HepG2 (cell line): Measurements from ENCODE around the gene TMEM74B. TPM values are rescaled to one million over a fixed set of nuclear protein-coding genes. Genes with fewer than 3 reads are reported as not detected.

Experiments
- ATAC-seq: fragments of 200-7000 bp; cut with Tn5 transposase; 3 replicates; pipeline ENCODE4 v1.9.1; 2020; ENCODE audit warnings: mild to moderate bottlenecking, moderate library complexity
- BruUV-seq: library from RNA; stranded (reverse); fragments of 400-500 nt; replicated peaks from 2 replicates; lab custom pipeline; 2021; lab: Mats Ljungman, UMichigan
- CTCF ChIA-PET: fragments of 300-600 bp; formaldehyde crosslinking; extraction: SDS; loops from one replicate; lab custom pipeline; 2021; ENCODE audit warnings: low total read pairs, inconsistent platforms, low intra/inter-chr PET ratio; lab: Yijun Ruan, JAX
- POLR2A ChIA-PET: fragments of 350-600 bp; sonication (Branson Sonifier 250); formaldehyde crosslinking; loops from one replicate; lab custom pipeline; 2020; ENCODE audit warnings: antibody characterized with exemption, inconsistent platforms; lab: Yijun Ruan, JAX
- DNase-seq: peaks from one replicate; pipeline ENCODE4 v3.0.0-alpha.2; 2015; ENCODE audit warnings: low spot score
- FAIRE-seq: peaks from 3 replicates; lab custom pipeline; 2011; peaks lifted over from hg19 to GRCh38; lab: Jason Lieb, UNC
- H2AFZ ChIP-seq: one replicate; pipeline ENCODE4 v1.6.1; 2011; ENCODE audit warnings: low read length, inconsistent platforms
- H3K27ac ChIP-seq: fragments of 300-600 bp; 3 replicates; pipeline ENCODE4 v1.8.0; 2011; ENCODE audit warnings: mixed run types, mild to moderate bottlenecking, mixed read lengths, low read length, inconsistent platforms; ENCODE audit not compliant: insufficient read depth; ENCODE audit errors: extremely low read length
- H3K27me3 ChIP-seq, 2 experiments: fragments of 200-600 bp in 1 of 2; 2 replicates in 1 of 2; 3 replicates in 1 of 2; pipeline versions ENCODE4 v1.6.0 to v1.8.0; 2011; ENCODE audit warnings: low read length in 2 of 2, mild to moderate bottlenecking in 2 of 2, moderate library complexity in 2 of 2, inconsistent platforms in 1 of 2; ENCODE audit not compliant: insufficient read depth in 2 of 2, control insufficient read depth in 1 of 2
- H3K36me3 ChIP-seq, 2 experiments: fragments of 200-600 bp in 1 of 2; replicated peaks in 1 of 2; 2 replicates in 1 of 2; 3 replicates in 1 of 2; pipeline versions ENCODE4 v1.5.1 to v1.8.0; 2011; ENCODE audit warnings: low read length in 2 of 2, inconsistent platforms in 1 of 2; ENCODE audit not compliant: insufficient read depth in 2 of 2, control insufficient read depth in 1 of 2
- H3K4me1 ChIP-seq: 2 replicates; pipeline ENCODE4 v1.5.1; 2012; ENCODE audit warnings: low read length, inconsistent platforms; ENCODE audit not compliant: insufficient read depth
- H3K4me2 ChIP-seq: 2 replicates; pipeline ENCODE4 v1.6.0; 2011; ENCODE audit warnings: low read depth, low read length, inconsistent platforms
- H3K4me3 ChIP-seq, 3 experiments: fragments of 200-600 bp in 1 of 3; sonication (generic), shearing (Covaris generic) in 1 of 3; replicated peaks in 1 of 3; 2 replicates each; pipeline ENCODE4 v1.5.1; 2011 to 2016; ENCODE audit warnings: low read length in 3 of 3, inconsistent platforms in 2 of 3, low read depth in 2 of 3, mild to moderate bottlenecking in 2 of 3, control low read depth in 1 of 3, mixed read lengths in 1 of 3; ENCODE audit not compliant: insufficient read depth in 1 of 3
- H3K79me2 ChIP-seq: one replicate; pipeline ENCODE4 v1.6.1; 2011; ENCODE audit warnings: low read length, inconsistent platforms; ENCODE audit not compliant: insufficient read depth
- H3K9ac ChIP-seq: 2 replicates; pipeline ENCODE4 v1.6.0; 2011; ENCODE audit warnings: mild to moderate bottlenecking, low read depth, low read length, inconsistent platforms; ENCODE audit not compliant: insufficient read depth
- H3K9me3 ChIP-seq: 2 replicates; pipeline ENCODE4 v1.5.1; 2012; ENCODE audit warnings: mild to moderate bottlenecking, low read length
- H4K20me1 ChIP-seq: 2 replicates; pipeline ENCODE4 v1.6.0; 2011; ENCODE audit warnings: inconsistent platforms, mild to moderate bottlenecking, low read length, moderate library complexity; ENCODE audit not compliant: insufficient read depth
- GABPB1 ChIP-seq: IDR thresholded peaks from 2 replicates; pipeline ENCODE4 v1.6.1; 2016; ENCODE audit warnings: mild to moderate bottlenecking, missing genetic modification reagents, moderate library complexity, missing compliant biosample characterization
- HDAC1 ChIP-seq: sonication (generic); formaldehyde crosslinking; IDR thresholded peaks from 2 replicates; pipeline ENCODE4 v1.5.1; 2020; ENCODE audit warnings: mild to moderate bottlenecking, missing genetic modification reagents
- KDM4B ChIP-seq: sonication (generic); formaldehyde crosslinking; IDR thresholded peaks from 2 replicates; pipeline ENCODE4 v1.4.0; 2020; ENCODE audit warnings: missing genetic modification reagents
- MED8 ChIP-seq: sonication (generic); formaldehyde crosslinking; IDR thresholded peaks from 2 replicates; pipeline ENCODE4 v1.8.1; 2023; ENCODE audit warnings: mild to moderate bottlenecking, missing genetic modification reagents; ENCODE audit not compliant: insufficient replicate concordance
- MXD4 ChIP-seq: IDR thresholded peaks from 2 replicates; pipeline ENCODE4 v1.6.1; 2016; ENCODE audit warnings: mild to moderate bottlenecking, missing biosample characterization, missing genetic modification reagents
- ZNF10 ChIP-seq: sonication (generic); formaldehyde crosslinking; IDR thresholded peaks from 2 replicates; pipeline ENCODE4 v1.4.0; 2020; ENCODE audit warnings: mild to moderate bottlenecking, low read depth, missing genetic modification reagents, borderline replicate concordance
- ZNF20 ChIP-seq: sonication (generic); formaldehyde crosslinking; IDR thresholded peaks from 2 replicates; pipeline ENCODE4 v1.4.0; 2020; ENCODE audit warnings: mild to moderate bottlenecking, moderate library complexity, missing genetic modification reagents
- ZNF552 ChIP-seq: sonication (generic); formaldehyde crosslinking; IDR thresholded peaks from 2 replicates; pipeline ENCODE4 v1.9.0; 2022; ENCODE audit warnings: missing genetic modification reagents, mild to moderate bottlenecking, borderline replicate concordance
- ZNF709 ChIP-seq: sonication (generic); formaldehyde crosslinking; IDR thresholded peaks from 2 replicates; pipeline ENCODE4 v1.5.0; 2020; ENCODE audit warnings: mild to moderate bottlenecking, missing genetic modification reagents
- ZNF790 ChIP-seq: sonication (generic); formaldehyde crosslinking; IDR thresholded peaks from 2 replicates; pipeline ENCODE4 v1.8.0; 2022; ENCODE audit warnings: missing genetic modification reagents, mild to moderate bottlenecking, borderline replicate concordance
- WGBS: methylation state at CpG from one replicate; pipeline ENCODE4 v1.1.6; 2017; ENCODE audit warnings: low lambda C conversion rate; 5-methylcytosine and 5-hydroxymethylcytosine counted together
- in situ Hi-C: cut with HindIII; loops from 2 replicates; pipeline ENCODE4 v1.10.0; 2017; ENCODE audit warnings: low pct_unique_long_range_greater_than_20kb; ENCODE audit not compliant: extremely low pct_ligation_motif_present
- intact Hi-C: fragments of 100-400 bp; cut with micrococcal nuclease; formaldehyde crosslinking; loops from one replicate; pipeline ENCODE4 v1.10.0; 2022; ENCODE audit not compliant: unreplicated experiment
- polyA plus RNA-seq, 8 experiments: library from polyadenylated mRNA; depleted of rRNA in 3 of 8; stranded (reverse) in 7 of 8; unstranded in 1 of 8; fragments of >200 nt; fragmentation: Illumina TruSeq in 4 of 8; extraction: Trizol in 4 of 8; gene quantifications; 2 replicates each; pipeline versions ENCODE4 v1.2.1 to v1.2.3, GENCODE V29; 2011 to 2016; ENCODE audit warnings: low read depth in 4 of 8, missing spikeins in 1 of 8, mixed read lengths in 1 of 8; ENCODE audit not compliant: insufficient read depth in 1 of 8
- total RNA-seq, 5 experiments: library from RNA; depleted of rRNA; stranded (reverse); fragments of >200 nt; fragmentation: Illumina TruSeq; extraction: Trizol; gene quantifications; 2 replicates each; pipeline ENCODE4 v1.2.3, GENCODE V29; 2016; ENCODE audit warnings: low read depth in 1 of 5
- TF ChIP-seq, protein P1 (sequence below): sonication (generic); formaldehyde crosslinking; IDR thresholded peaks from 2 replicates; pipeline ENCODE4 v1.8.0; 2022; ENCODE audit warnings: missing genetic modification reagents, mild to moderate bottlenecking, inconsistent platforms, borderline replicate concordance
- TF ChIP-seq, protein P2 (sequence below): sonication (generic); formaldehyde crosslinking; IDR thresholded peaks from 2 replicates; pipeline ENCODE4 v1.4.0; 2020; ENCODE audit warnings: mild to moderate bottlenecking, low read depth, missing genetic modification reagents
- TF ChIP-seq, protein P3 (sequence below): sonication (generic); formaldehyde crosslinking; IDR thresholded peaks from 2 replicates; pipeline ENCODE4 v1.8.0; 2023; ENCODE audit warnings: mild to moderate bottlenecking, missing genetic modification reagents
- TF ChIP-seq, protein P4 (sequence below): sonication (generic); formaldehyde crosslinking; IDR thresholded peaks from 2 replicates; pipeline ENCODE4 v1.5.0; 2020; ENCODE audit warnings: missing genetic modification reagents
- TF ChIP-seq, protein P5 (sequence below): sonication (generic); formaldehyde crosslinking; IDR thresholded peaks from 2 replicates; pipeline ENCODE4 v1.5.0; 2020; ENCODE audit warnings: mild to moderate bottlenecking, missing genetic modification reagents

TMEM74B gene
- total and polyA plus RNA-seq, 2 of the 13 experiments (the other 11 are each of a cell fraction or from before 2014, with no cell fraction given): 4.7 to 18.4 TPM

DNA sequence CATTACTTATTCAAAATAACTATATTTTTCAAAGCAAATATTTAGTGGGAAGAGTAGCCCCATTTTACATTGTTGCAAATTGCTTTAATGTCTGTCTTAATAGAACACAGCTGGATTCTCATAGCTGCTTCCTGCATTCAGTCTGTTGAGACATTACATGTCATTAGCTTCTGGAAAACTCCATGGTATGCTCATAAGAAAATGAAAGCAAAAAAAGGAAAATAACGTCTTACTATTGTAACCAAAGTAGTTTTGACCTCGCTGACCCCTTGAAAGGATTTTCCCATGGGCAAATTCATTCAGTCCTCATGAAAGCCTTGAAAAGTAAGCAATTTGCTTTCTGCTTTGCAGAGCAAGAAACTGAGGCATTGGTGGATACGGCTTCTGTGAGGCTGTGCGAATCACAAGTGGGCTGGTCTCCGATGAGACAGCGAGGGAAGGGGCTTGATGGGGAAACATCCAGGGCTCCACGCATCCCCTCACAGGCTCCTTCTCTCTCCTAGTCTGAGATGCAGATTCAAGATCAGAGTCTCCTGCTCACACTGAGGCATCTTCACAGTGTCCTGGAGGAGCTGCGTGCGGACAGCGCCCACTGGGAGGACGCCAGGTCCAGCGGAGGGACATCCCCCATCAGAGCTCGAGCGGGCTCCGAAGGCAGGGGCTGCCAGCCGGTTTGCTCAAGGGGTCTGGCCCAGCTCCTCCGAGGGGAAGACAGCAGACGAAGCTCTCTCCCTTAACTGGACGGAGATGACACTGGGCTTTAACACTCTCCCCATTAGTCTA is 21.8 kb upstream of the TMEM74B start:
- Histone ChIP-seq H3K4me1 (no peaks in the 10 kb centered on the region), H3K9me3 (no peaks in the 10 kb centered on the region), H4K20me1 (no peaks in the 10 kb centered on the region), H3K27me3 (peaks cover 1 to 36% of the 10 kb centered on the region in 2 experiments; a peak in 3 of 5 replicates), H3K36me3 (no peaks in the 10 kb centered on the region), H3K79me2 (no peaks in the 10 kb centered on the region), H3K9ac (no peak overlapping the region), H3K27ac (no peak overlapping the region), H2AFZ (no peak overlapping the region), H3K4me3 (no peak overlapping the region), H3K4me2 (no peak overlapping the region)
- TF ChIP-seq KDM4B (no peak), ZNF709 (CRISPR knock-in tag) (no peak), GABPB1 (CRISPR knock-in tag) (no peak), MXD4 (no peak), HDAC1 (CRISPR knock-in tag) (no peak), ZNF790 (CRISPR knock-in tag) (no peak), ZNF552 (CRISPR knock-in tag) (no peak), MED8 (CRISPR knock-in tag) (no peak), ZNF20 (CRISPR knock-in tag) (no peak), ZNF10 (CRISPR knock-in tag) (no peak)
- TF ChIP-seq, protein P1, sequence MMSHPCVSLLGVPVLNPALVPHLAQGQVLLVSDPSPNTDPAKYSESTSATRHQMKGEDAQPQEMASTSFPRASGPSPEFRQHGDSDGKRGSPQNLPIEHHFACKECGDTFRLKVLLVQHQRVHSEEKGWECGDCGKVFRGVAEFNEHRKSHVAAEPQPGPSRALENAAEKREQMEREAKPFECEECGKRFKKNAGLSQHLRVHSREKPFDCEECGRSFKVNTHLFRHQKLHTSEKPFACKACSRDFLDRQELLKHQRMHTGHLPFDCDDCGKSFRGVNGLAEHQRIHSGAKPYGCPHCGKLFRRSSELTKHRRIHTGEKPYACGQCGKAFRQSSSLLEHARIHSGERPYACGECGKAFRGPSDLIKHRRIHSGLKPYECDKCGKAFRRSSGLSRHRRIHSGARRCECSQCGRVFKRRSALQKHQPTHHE (CRISPR knock-in tag): no peak
- TF ChIP-seq, protein P2, sequence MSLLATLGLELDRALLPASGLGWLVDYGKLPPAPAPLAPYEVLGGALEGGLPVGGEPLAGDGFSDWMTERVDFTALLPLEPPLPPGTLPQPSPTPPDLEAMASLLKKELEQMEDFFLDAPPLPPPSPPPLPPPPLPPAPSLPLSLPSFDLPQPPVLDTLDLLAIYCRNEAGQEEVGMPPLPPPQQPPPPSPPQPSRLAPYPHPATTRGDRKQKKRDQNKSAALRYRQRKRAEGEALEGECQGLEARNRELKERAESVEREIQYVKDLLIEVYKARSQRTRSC (CRISPR knock-in tag): no peak
- TF ChIP-seq, protein P3, sequence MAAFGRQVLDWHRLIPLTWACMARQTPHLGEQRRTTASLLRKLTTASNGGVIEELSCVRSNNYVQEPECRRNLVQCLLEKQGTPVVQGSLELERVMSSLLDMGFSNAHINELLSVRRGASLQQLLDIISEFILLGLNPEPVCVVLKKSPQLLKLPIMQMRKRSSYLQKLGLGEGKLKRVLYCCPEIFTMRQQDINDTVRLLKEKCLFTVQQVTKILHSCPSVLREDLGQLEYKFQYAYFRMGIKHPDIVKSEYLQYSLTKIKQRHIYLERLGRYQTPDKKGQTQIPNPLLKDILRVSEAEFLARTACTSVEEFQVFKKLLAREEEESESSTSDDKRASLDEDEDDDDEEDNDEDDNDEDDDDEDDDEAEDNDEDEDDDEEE (CRISPR knock-in tag): no peak
- TF ChIP-seq, protein P4, sequence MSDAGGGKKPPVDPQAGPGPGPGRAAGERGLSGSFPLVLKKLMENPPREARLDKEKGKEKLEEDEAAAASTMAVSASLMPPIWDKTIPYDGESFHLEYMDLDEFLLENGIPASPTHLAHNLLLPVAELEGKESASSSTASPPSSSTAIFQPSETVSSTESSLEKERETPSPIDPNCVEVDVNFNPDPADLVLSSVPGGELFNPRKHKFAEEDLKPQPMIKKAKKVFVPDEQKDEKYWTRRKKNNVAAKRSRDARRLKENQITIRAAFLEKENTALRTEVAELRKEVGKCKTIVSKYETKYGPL: no peak
- TF ChIP-seq, protein P5, sequence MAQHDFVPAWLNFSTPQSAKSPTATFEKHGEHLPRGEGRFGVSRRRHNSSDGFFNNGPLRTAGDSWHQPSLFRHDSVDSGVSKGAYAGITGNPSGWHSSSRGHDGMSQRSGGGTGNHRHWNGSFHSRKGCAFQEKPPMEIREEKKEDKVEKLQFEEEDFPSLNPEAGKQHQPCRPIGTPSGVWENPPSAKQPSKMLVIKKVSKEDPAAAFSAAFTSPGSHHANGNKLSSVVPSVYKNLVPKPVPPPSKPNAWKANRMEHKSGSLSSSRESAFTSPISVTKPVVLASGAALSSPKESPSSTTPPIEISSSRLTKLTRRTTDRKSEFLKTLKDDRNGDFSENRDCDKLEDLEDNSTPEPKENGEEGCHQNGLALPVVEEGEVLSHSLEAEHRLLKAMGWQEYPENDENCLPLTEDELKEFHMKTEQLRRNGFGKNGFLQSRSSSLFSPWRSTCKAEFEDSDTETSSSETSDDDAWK (CRISPR knock-in tag): no peak
- in situ Hi-C loops (no loop called here), intact Hi-C loops (no loop called here)
- no peak for DNase-seq
- CTCF ChIA-PET: no interaction called here
- no peak for FAIRE-seq
- POLR2A ChIA-PET: no interaction called here
- no peak for ATAC-seq
- no TSS peak for BruUV-seq
- WGBS: 46% methylated on average over 19 of the region's 19 CpGs
